Keratinocyte (primary cell): ENCODE measurements around the gene APOE. TPM values are rescaled to one million over a fixed set of nuclear protein-coding genes. Genes with fewer than 3 reads are reported as not detected.

Experiments
- DNase-seq: peaks from one replicate; pipeline ENCODE4 v3.0.0-alpha.2; 2011; ENCODE audit warnings: low read depth, missing footprints, low spot score
- FAIRE-seq: peaks from 2 replicates; lab custom pipeline; 2011; peaks lifted over from hg19 to GRCh38; lab: Jason Lieb, UNC
- H2AFZ ChIP-seq: 2 replicates; pipeline ENCODE4 v1.6.0; 2012; ENCODE audit warnings: low read length, control low read depth, inconsistent platforms; ENCODE audit not compliant: control insufficient read depth
- H3K27ac ChIP-seq: 2 replicates; pipeline ENCODE4 v1.5.1; 2011; ENCODE audit warnings: low read length; ENCODE audit not compliant: control insufficient read depth, insufficient read depth
- H3K27me3 ChIP-seq: 3 replicates; pipeline ENCODE4 v1.6.0; 2011; ENCODE audit warnings: low read length; ENCODE audit not compliant: control insufficient read depth, insufficient read depth; ENCODE audit errors: extremely low read depth
- H3K36me3 ChIP-seq, 2 experiments: 2 replicates in 1 of 2; 3 replicates in 1 of 2; pipeline ENCODE4 v1.5.1; 2011; ENCODE audit warnings: low read length in 2 of 2, mild to moderate bottlenecking in 1 of 2; ENCODE audit not compliant: control insufficient read depth in 2 of 2, insufficient read depth in 2 of 2; ENCODE audit errors: extremely low read depth in 1 of 2
- H3K4me1 ChIP-seq: 3 replicates; pipeline ENCODE4 v1.5.1; 2011; ENCODE audit warnings: low read length; ENCODE audit not compliant: control insufficient read depth, insufficient read depth; ENCODE audit errors: extremely low read depth
- H3K4me2 ChIP-seq: 3 replicates; pipeline ENCODE4 v1.6.0; 2011; ENCODE audit warnings: low read depth, low read length; ENCODE audit not compliant: control insufficient read depth, insufficient read depth; ENCODE audit errors: extremely low read depth
- H3K4me3 ChIP-seq, 3 experiments: fragments of 200-600 bp in 1 of 3; sonication (generic) in 1 of 3; 2 replicates in 2 of 3; 3 replicates in 1 of 3; pipeline ENCODE4 v1.5.1; 2011 to 2016; ENCODE audit warnings: low read length in 3 of 3, mild to moderate bottlenecking in 3 of 3, control low read depth in 2 of 3, inconsistent platforms in 1 of 3, low read depth in 1 of 3, mixed read lengths in 1 of 3, mixed run types in 1 of 3, moderate library complexity in 1 of 3; ENCODE audit not compliant: control insufficient read depth in 2 of 3, insufficient read depth in 2 of 3; ENCODE audit errors: extremely low read depth in 1 of 3
- H3K79me2 ChIP-seq: 2 replicates; pipeline ENCODE4 v1.6.0; 2012; ENCODE audit warnings: low read length; ENCODE audit not compliant: control insufficient read depth, insufficient read depth
- H3K9ac ChIP-seq: 3 replicates; pipeline ENCODE4 v1.6.0; 2011; ENCODE audit warnings: low read length; ENCODE audit not compliant: control insufficient read depth, insufficient read depth; ENCODE audit errors: extremely low read depth
- H3K9me1 ChIP-seq: 3 replicates; pipeline ENCODE4 v1.6.0; 2011; ENCODE audit warnings: low read length; ENCODE audit not compliant: control insufficient read depth, insufficient read depth; ENCODE audit errors: extremely low read depth
- H3K9me3 ChIP-seq: 2 replicates; pipeline ENCODE4 v1.5.1; 2012; ENCODE audit warnings: low read depth, low read length; ENCODE audit not compliant: control insufficient read depth
- H4K20me1 ChIP-seq: 3 replicates; pipeline ENCODE4 v1.6.0; 2011; ENCODE audit warnings: low read length; ENCODE audit not compliant: control insufficient read depth, insufficient read depth; ENCODE audit errors: extremely low read depth
- CTCF ChIP-seq, 3 experiments: IDR thresholded peaks in 1 of 3; conservative IDR thresholded peaks in 1 of 3; optimal IDR thresholded peaks in 1 of 3; 2 replicates in 2 of 3; 3 replicates in 1 of 3; pipeline versions ENCODE3 to v1.5.1; 2011; ENCODE audit warnings: low read length in 3 of 3, mild to moderate bottlenecking in 3 of 3, moderate library complexity in 2 of 3, control low read depth in 1 of 3, inconsistent platforms in 1 of 3; ENCODE audit not compliant: insufficient read depth in 2 of 3; ENCODE audit errors: extremely low read depth in 1 of 3
- EZH2 ChIP-seq: IDR thresholded peaks from one replicate; pipeline ENCODE4 v1.6.1; 2012; ENCODE audit warnings: inconsistent platforms, mild to moderate bottlenecking, low read length, moderate library complexity
- dilution Hi-C: fragments of 300-500 bp; cut with MboI; formaldehyde crosslinking; loops from one replicate; pipeline ENCODE4 v1.7.0; 2020; ENCODE audit warnings: low sequenced_read_pairs; ENCODE audit not compliant: extremely low pct_ligation_motif_present
- polyA plus RNA-seq, 5 experiments: library from polyadenylated mRNA; depleted of rRNA in 3 of 5; stranded (reverse) in 3 of 5; stranded (forward) in 1 of 5; unstranded in 1 of 5; fragments of >200 nt; gene quantifications; 1 replicate in 1 of 5; 2 replicates in 3 of 5; 3 replicates in 1 of 5; pipeline versions ENCODE4 v1.2.1 to v1.2.3, GENCODE V29; 2011 to 2012; ENCODE audit warnings: missing spikeins in 2 of 5, low read depth in 1 of 5, low replicate concordance in 1 of 5

The APOE gene
- polyA plus RNA-seq, 1 donor (not counting 4 experiments of a cell fraction or from before 2014, with no cell fraction given), result 30.2 TPM

- H3K4me3 ChIP-seq, result no peak overlapping the region
- no peaks in the 10 kb centered on the region for H3K4me1 ChIP-seq
- H3K36me3 ChIP-seq, result peaks cover 5 to 17% of the 10 kb centered on the region in 2 experiments
- H3K9me1 ChIP-seq, result no peaks in the 10 kb centered on the region
- H3K9ac ChIP-seq, result no peak overlapping the region
- no peaks in the 10 kb centered on the region for H3K9me3 ChIP-seq
- no peaks in the 10 kb centered on the region for H3K27me3 ChIP-seq
- no peaks in the 10 kb centered on the region for H4K20me1 ChIP-seq
- no peak overlapping the region for H3K4me2 ChIP-seq
- no peak for TF ChIP-seq CTCF (optimal IDR thresholded peaks at IDR 0.05 in 1 of 3, IDR thresholded peaks at IDR 0.05 in 1 of 3, conservative IDR thresholded peaks at IDR 0.05 in 1 of 3; ENCODE audit: extremely low read depth in 1 of 3, insufficient read depth in 2 of 3, low read length in 3 of 3)
- no peak for TF ChIP-seq EZH2
- H3K79me2 ChIP-seq, result no peaks in the 10 kb centered on the region
- no peak overlapping the region for H2AFZ ChIP-seq
- FAIRE-seq, result no peak
- H3K27ac ChIP-seq, result no peak overlapping the region
- dilution Hi-C loops, result no loop called here
- DNase-seq, result no peak
These were observed 38.0 kb upstream of the APOE start for GRCh38 chr19:44867578-44867977.

GRCh38 chr19:44869733-44870470 lies 35.7 kb upstream of the APOE start:
- H2AFZ ChIP-seq, result no peak overlapping the region
- H4K20me1 ChIP-seq, result no peaks in the 10 kb centered on the region
- TF ChIP-seq CTCF (optimal IDR thresholded peaks at IDR 0.05 in 1 of 3, IDR thresholded peaks at IDR 0.05 in 1 of 3, conservative IDR thresholded peaks at IDR 0.05 in 1 of 3; ENCODE audit: extremely low read depth in 1 of 3, insufficient read depth in 2 of 3, low read length in 3 of 3), result no peak
- no peak for TF ChIP-seq EZH2
- H3K4me2 ChIP-seq, result no peak overlapping the region
- H3K4me1 ChIP-seq, result no peaks in the 10 kb centered on the region
- no peaks in the 10 kb centered on the region for H3K9me1 ChIP-seq
- no peaks in the 10 kb centered on the region for H3K9me3 ChIP-seq
- dilution Hi-C loops, result no loop called here
- H3K27ac ChIP-seq, result no peak overlapping the region
- DNase-seq, result no peak
- peaks cover 15 to 28% of the 10 kb centered on the region in 2 experiments for H3K36me3 ChIP-seq
- no peak overlapping the region for H3K4me3 ChIP-seq
- FAIRE-seq, result no peak
- no peak overlapping the region for H3K9ac ChIP-seq
- no peaks in the 10 kb centered on the region for H3K79me2 ChIP-seq
- no peaks in the 10 kb centered on the region for H3K27me3 ChIP-seq
